Uterus (tissue), 2 donors: ENCODE data around the gene MSMO1.

Experiments used
- POLR2A ChIP-seq, 2 donors: fragments of 450-650 bp; IDR thresholded peaks; one replicate each; pipeline ENCODE4 v1.6.1; 2016; ENCODE audit warnings: antibody characterized with exemption in 2 of 2, mild to moderate bottlenecking in 1 of 2, moderate library complexity in 1 of 2
- TF ChIP-seq, protein P1 (sequence below), 4 experiments: fragments of 200-600 bp in 2 of 4; fragments of 450-650 bp in 2 of 4; sonication (generic) in 2 of 4; IDR thresholded peaks; one replicate each; pipeline ENCODE4 v1.5.1; 2016 to 2019; ENCODE audit warnings: antibody characterized with exemption in 4 of 4, mild to moderate bottlenecking in 2 of 4, moderate library complexity in 1 of 4

GRCh38 chr4:165312506-165312905 lies 15.0 kb upstream of the MSMO1 start:
- TF ChIP-seq, protein P1, sequence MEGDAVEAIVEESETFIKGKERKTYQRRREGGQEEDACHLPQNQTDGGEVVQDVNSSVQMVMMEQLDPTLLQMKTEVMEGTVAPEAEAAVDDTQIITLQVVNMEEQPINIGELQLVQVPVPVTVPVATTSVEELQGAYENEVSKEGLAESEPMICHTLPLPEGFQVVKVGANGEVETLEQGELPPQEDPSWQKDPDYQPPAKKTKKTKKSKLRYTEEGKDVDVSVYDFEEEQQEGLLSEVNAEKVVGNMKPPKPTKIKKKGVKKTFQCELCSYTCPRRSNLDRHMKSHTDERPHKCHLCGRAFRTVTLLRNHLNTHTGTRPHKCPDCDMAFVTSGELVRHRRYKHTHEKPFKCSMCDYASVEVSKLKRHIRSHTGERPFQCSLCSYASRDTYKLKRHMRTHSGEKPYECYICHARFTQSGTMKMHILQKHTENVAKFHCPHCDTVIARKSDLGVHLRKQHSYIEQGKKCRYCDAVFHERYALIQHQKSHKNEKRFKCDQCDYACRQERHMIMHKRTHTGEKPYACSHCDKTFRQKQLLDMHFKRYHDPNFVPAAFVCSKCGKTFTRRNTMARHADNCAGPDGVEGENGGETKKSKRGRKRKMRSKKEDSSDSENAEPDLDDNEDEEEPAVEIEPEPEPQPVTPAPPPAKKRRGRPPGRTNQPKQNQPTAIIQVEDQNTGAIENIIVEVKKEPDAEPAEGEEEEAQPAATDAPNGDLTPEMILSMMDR (IDR thresholded peaks at IDR 0.05): no peak
- TF ChIP-seq POLR2A (IDR thresholded peaks at IDR 0.05): no peak
